HG03571 (cell line): ENCODE results near the gene CLCNKB.

ENCODE experiments used
- ATAC-seq: cut with Tn5 transposase; IDR thresholded peaks from one replicate; pipeline ENCODE4 v1.9.1; 2021; ENCODE audit not compliant: unreplicated experiment

The CLCNKB gene

GRCh38 chr1:16073490-16074119 is 30.0 kb downstream of the CLCNKB start, which contains the start of gene FAM131C:
FAM131C (minus strand) TSS chr1:16073651; CDS start chr1:16073442, 209 bp downstream.
- ATAC-seq, result no peak

- ATAC-seq, result no peak
These were observed 30.6 kb downstream of the CLCNKB start for GRCh38 chr1:16074217-16074616.

- no peak for ATAC-seq
These were observed 31.9 kb downstream of the CLCNKB start for GRCh38 chr1:16075337-16076030.

DNA sequence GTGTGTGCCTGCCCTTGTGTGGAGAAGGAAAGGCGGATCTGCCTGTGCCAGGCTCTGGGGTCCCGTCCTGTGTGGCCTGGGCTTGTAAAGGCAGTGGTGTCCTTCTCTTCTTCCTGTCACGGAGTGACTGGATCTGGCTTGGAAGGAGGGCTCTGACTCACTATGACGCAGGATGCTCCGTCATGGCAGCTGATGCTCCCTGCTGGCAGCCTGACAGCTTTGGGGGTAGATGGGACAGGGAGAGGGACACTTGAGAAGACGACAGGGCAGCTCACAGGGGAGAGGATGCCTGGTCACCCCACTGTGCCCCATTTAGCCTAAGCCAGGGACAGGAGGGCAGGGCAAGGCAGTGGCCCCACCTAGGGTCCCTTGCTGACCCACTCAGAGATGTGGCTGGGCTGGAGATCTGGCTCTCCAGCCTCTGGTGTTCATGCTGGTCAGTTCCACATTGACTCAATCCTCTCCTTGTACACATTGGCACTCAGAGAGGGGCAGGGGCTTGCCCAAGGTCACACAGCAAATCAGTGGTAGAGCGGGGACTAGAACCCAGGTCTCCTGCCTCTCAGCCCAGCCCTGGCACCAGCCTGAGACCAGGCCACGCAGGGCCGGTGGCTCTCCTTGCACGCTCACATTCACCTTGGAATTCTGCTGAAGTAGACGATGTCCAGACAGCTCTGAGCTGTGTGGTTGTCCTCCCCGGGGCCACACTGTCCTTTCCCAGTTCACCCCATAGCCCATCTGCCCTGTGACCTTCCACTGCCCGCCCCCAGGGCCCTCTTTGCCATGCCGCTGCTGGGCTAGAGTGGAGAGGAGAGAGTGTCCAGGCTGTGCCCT is 32.7 kb downstream of the CLCNKB start:
- no peak for ATAC-seq

DNA sequence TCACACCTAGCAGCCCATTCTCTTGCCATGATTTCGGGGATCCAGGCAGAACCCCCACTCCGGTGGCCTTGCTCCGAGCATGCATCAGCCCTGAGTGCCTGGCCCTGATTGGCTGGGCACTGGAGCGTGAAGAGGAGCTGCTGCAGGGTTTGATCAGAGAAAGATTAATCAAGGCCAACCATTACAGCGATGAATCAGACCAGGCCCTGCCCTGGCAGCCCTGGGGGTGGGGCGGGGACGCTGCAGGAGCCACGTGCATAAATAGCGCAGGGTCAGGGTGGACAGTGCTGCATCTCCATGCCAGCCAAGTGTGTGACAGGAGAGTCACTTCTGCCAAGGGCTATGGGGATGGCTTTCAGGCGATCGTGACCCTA is 33.3 kb downstream of the CLCNKB start:
- no peak for ATAC-seq

GRCh38 chr1:16077406-16078245 is 34.0 kb downstream of the CLCNKB start:
- no peak for ATAC-seq

DNA sequence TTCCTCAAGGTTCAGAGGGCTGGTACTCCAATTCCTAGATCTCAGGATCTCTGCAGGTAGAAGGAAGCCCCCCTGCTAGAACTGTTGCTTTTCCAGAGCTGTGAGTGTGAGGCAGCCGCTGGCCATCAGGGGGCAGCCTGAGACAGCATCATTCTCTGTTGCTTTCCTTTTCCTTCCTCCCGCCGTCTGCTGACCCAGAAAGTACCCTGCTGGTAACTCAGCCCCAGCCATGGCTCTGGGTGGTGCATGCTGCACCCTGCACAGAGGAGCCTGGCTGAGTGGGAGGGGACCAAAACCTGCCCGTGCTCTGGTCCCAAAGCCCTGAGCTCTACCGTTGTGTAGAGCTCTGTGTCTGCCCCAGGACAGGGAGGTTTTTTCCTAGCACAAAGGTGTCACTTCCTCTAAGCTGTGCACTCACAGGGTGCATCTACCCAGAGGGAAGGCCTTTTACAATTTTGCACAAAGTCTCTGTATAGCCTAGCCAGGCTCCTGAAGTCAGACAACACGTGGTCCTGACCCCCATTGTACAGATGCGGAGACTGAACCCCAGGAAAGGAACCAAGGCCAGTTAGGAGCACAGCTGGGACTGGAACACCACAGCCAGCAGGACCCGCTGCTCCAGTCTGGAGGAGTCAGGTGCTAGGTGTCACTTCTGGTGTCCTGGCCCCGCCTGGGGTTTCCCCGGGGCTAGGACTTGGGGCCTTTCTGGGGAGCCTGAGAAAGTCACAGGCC is 35.5 kb downstream of the CLCNKB start:
- no peak for ATAC-seq

- ATAC-seq, result no peak
These were observed 37.0 kb downstream of the CLCNKB start for GRCh38 chr1:16080422-16081150.

GRCh38 chr1:16081636-16082035 is 38.1 kb downstream of the CLCNKB start:
- ATAC-seq, result no peak

DNA sequence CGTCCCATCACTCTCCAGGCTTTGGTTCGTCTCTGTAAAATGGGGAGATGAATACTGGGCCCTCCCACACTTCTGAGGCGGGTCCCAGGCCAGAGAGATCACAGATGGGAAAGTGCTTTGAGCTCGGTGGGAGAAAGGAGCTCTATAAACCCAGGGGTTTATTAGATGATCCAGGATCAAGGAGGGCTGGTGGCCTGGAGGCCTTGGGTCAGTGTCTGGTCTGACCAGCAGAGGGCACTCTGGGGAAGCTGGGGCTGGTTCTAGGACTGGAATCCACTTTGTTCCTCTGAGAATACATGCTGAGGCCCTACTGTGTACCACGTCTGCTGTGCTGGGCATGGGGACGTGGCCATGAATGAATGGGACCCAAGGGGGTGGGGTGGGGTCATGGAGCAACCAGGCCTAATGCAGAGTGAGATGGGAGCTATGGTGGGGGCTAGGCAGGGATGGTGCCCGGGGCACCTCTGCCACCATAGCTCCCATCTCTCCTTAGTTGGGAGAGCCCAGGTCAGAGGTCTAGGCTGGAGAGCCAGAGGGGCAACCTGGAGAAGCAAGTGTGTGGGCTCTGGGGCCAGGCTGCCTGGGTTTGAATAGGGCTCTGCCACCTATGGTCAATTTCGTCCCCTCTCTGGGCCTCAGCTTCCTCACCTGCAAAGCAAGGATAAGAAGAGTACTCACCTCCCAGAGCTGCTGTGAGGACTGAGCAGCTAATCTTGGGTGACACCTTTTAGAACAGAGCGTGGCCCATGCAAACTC is 38.9 kb downstream of the CLCNKB start:
- no peak for ATAC-seq

GRCh38 chr1:16083486-16083885 is 39.9 kb downstream of the CLCNKB start:
- no peak for ATAC-seq

GRCh38 chr1:16085522-16085921 is 41.9 kb downstream of the CLCNKB start:
- ATAC-seq, result no peak

DNA sequence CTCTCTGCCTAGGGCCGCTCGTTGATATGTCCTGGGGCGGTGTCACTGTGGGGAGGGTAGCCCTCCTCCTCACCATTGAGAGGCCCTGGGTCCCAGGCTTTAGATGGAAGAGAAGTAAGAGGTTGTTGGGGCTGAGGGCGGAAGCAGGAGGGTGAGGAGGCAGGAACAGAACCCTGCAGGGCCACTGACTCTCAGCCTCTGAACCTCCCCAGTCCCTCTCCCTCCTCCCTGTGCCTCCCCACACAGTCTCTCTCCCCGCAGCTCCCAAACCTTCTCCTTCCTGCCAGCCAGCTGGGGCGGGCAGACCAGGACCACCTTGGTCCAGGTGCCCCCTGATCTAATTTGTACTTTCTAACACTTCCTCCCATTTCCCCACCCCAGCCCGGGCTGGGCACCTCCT is 44.2 kb downstream of the CLCNKB start:
- ATAC-seq, result no peak

DNA sequence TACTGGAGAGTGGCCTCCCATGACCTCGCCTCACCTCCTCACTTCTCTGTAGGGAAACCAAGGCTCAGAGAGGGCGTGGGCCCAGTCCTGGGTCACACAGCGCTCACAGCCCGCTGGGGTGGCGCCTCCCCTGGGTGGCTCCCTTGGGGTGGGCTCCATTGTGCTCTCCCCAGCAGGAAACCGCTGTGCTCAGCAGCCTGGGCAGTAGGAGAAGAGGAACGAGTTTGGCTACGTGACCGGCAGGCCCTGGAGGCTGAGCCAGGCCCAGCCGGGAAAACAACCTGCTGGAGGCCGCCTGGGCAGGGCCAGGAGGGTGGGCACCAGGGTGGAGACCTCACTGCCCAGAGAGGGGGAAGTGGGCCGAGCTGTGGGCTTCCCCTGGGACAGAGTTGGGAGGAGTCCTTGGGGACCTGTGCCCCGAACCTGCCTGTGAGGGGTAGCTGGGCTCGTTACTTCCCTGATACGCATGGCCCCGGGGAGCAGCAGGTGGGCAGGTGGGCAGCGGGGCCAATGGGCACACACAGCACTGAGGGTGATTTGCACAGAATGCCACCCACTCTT is 44.8 kb downstream of the CLCNKB start:
- no peak for ATAC-seq

DNA sequence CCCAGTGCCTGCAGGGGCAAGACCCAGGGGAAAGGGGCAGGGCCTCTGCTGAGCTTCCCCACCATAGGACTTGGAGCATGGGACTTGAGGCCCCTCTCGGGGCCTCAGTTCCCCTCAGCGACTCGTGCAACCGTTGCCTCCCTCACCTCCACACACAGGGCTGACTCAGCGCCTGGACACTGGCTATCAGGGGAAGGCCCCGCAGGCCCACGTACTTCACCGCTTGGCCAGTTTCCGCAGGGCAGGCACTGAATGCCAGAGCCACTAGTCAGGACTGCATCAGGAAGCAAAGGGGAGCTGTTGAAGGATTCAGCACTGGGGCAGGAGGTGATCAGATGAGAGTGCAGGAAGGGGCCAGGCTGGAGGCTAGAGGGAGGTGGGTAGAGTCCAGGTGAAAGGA is 45.4 kb downstream of the CLCNKB start:
- no peak for ATAC-seq

DNA sequence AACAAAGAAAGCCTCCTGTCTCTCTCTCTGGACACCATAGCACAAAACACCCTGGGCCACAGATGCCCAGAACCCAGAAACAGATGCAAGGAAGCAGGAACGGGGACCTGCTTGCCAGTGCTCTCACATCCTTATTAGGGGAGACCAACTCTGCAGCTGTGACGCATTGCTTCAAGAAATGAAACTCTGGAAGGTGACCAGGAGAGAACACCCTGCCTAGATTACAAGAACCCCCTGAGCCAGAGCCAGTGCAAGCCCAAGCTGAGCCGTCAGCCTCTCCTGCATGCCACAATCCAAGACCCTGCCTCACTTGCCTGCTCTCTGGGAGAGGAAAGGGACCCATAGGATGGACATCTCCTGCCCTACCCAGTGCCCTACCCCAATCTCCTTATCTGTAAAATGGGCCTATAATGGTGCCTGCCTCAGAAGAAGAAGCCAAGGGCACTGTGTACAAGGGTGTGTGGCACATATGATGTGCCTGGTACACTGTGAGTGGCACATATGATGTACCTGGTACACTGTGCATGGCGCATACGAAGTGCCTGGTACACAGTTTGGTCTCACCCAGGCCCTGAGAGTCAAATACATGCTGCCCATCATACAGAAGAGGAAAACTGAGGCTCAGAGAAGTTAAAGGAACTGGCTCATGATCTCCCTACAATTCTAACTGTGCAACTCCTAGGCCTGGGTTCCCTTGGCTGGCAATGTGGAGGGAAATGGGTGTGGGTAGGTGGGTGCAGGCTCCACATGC is 46.7 kb downstream of the CLCNKB start:
- no peak for ATAC-seq

DNA sequence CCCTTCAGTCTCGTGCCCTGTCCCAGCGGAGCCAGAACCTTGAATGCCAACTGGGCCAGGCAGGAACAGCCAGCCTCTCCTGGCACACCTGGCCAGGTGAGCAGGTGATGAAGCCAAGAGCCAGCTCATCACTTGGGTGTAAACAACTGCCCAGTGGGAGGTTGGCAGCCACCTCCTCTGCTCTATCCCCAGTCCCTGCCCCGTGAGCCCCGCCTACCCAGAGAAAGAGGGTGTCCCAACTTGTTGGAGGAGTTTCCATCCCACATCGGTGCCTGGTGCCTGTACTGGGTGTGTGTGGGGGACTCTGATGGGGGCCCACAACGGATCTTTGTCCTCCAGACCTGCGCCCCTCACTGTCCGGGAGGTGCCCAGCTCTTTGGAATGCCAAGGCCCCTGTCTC is 47.7 kb downstream of the CLCNKB start:
- ATAC-seq, result no peak
